GM21381 (cell line): ENCODE results near the gene NUDT4B.
"Not testable (repeated sequence)": the region's sequence is repeated elsewhere in the genome, so short reads cannot be mapped to it uniquely, and the experiment has no call there.

Experiments
- ATAC-seq: cut with Tn5 transposase; IDR thresholded peaks from one replicate; pipeline ENCODE4 v1.9.1; 2021; ENCODE audit warnings: mild to moderate bottlenecking, moderate library complexity; ENCODE audit not compliant: unreplicated experiment

The NUDT4B gene

DNA sequence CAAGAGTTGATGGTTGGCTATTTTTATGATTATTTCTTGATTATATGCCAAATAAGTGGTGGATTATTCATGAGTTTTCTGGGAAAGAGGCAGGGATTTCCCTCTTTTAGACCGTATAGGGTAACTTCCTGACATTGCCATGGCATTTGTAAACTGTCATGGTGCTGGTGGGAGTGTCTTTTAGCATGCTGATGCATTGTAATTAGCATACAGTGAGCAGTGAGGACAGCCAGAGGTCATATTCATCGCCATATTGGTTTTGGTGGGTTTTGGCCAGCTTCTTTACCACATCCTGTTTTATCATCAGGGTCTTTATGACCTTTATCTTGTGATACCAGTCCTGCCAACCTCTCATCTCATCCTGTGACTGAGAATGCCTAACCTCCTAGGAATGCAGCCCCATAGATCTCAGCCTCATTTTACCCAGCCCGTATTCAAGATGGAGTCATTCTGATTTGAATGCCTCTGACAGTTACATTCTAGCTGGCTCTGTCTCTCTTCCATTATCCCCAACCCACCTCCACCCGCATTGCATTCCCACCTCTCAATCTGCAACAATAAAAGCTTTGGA, 45.3 kb downstream of the NUDT4B start:
- not testable (repeated sequence) for ATAC-seq
